ENCODE results near the gene GATD1. TPM values are rescaled to one million over a fixed set of nuclear protein-coding genes. Genes with fewer than 3 reads are reported as not detected.
A peak's percentile ranks its signal among the peaks of the same experiment; 100 is the strongest.

Gene GATD1
- total RNA-seq, 1 experiment from 2014 or later: 88.7 TPM

GRCh38 chr11:799641-800316 lies 22.5 kb upstream of the GATD1 start:
- DNase-seq (ENCODE audit: low read depth, low spot score): no peak

More at GRCh38 chr11:799641-800316, 22.5 kb upstream of the GATD1 start:
- intact Hi-C loops (cut with micrococcal nuclease): no loop called here
- Histone ChIP-seq H3K27ac (ENCODE audit: low read depth, low read length) (peak overlapping the region; percentile 91; the same call in 1 of the 2 replicates), H3K79me2 (ENCODE audit: insufficient read depth, low read length) (peaks cover 36% of the 10 kb centered on the region), H3K4me1 (ENCODE audit: control insufficient read depth in 1 of 2, insufficient read depth in 2 of 2, low read length in 2 of 2) (peaks cover 25 to 48% of the 10 kb centered on the region in 2 experiments), H3K27me3 (ENCODE audit: insufficient read depth, low read length) (no peaks in the 10 kb centered on the region), H3K4me2 (ENCODE audit: low read length) (no peak overlapping the region), H4K20me1 (ENCODE audit: insufficient read depth) (no peaks in the 10 kb centered on the region), H3K9ac (ENCODE audit: low read length) (no peak overlapping the region), H3K4me3 (replicated peaks in 1 of 2; ENCODE audit: low read depth in 1 of 2, low read length in 2 of 2) (no peak overlapping the region), H2AFZ (ENCODE audit: low read depth, low read length, poor library complexity, severe bottlenecking) (no peak overlapping the region), H3K9me2 (ENCODE audit: insufficient read depth) (no peaks in the 10 kb centered on the region), H3K36me3 (ENCODE audit: control insufficient read depth in 1 of 2, insufficient read depth in 2 of 2, low read length in 2 of 2) (peaks cover 0 to 9% of the 10 kb centered on the region in 2 experiments; a peak in 1 of 4 replicates), H3K9me3 (ENCODE audit: control insufficient read depth in 1 of 2, insufficient read depth in 1 of 2, low read depth in 1 of 2, low read length in 2 of 2) (no peaks in the 10 kb centered on the region)
- BruUV-seq (replicated peaks): no TSS peak
- ChIA-PET CTCF (no interaction called here), POLR2A (no interaction called here), RAD21 (ENCODE audit: low non-redundant PET in 1 of 2, low total read pairs in 2 of 2, uncharacterized antibody in 2 of 2, unreplicated experiment in 2 of 2) (no interaction called here)
- TF ChIP-seq SRF (IDR thresholded peaks at IDR 0.05; ENCODE audit: low read depth) (no peak), CTCF (IDR thresholded peaks at IDR 0.05 in 2 of 3, conservative IDR thresholded peaks at IDR 0.05 in 1 of 3; ENCODE audit: borderline replicate concordance in 1 of 3, insufficient read depth in 1 of 3, low read depth in 2 of 3, low read length in 2 of 3) (no peak), ZBTB33 (IDR thresholded peaks at IDR 0.05; ENCODE audit: extremely low read depth, insufficient replicate concordance, low read length) (no peak), SP1 (IDR thresholded peaks at IDR 0.05; ENCODE audit: low read depth) (no peak), YY1 (IDR thresholded peaks at IDR 0.05; ENCODE audit: extremely low read depth, insufficient replicate concordance, low read depth, low read length) (no peak), RAD21 (IDR thresholded peaks at IDR 0.05; ENCODE audit: low read depth) (no peak), ZFX (IDR thresholded peaks at IDR 0.05) (no peak; the same call in 1 of the 2 replicates), SIN3A (IDR thresholded peaks at IDR 0.05; ENCODE audit: low read depth) (no peak), EZH2phosphoT487 (IDR thresholded peaks at IDR 0.05; ENCODE audit: borderline replicate concordance) (no peak), EZH2 (IDR thresholded peaks at IDR 0.05) (no peak), POLR2A (IDR thresholded peaks at IDR 0.05; ENCODE audit: borderline replicate concordance, extremely low read depth, insufficient read depth, insufficient read length) (no peak)
- ATAC-seq: no peak
